Esophagus mucosa (tissue), 1 donor: ENCODE measurements around the gene CAMKV. TPM values are rescaled to one million over a fixed set of nuclear protein-coding genes. Genes with fewer than 3 reads are reported as not detected.
A peak's percentile ranks its signal among the peaks of the same experiment; 100 is the strongest.
"Not testable (repeated sequence)": the region's sequence is repeated elsewhere in the genome, so short reads cannot be mapped to it uniquely, and the experiment has no call there.

ENCODE experiments used
- ATAC-seq: fragments of 200-7000 bp; cut with Tn5 transposase; one replicate; pipeline ENCODE4 v1.9.1; 2020
- total RNA-seq: library from RNA; stranded (reverse); gene quantifications from one replicate; pipeline ENCODE4 v1.2.4, GENCODE V29; 2023
- donor health status: DM: yes; HTN: yes; CAD: no.

CAMKV gene, protein sequence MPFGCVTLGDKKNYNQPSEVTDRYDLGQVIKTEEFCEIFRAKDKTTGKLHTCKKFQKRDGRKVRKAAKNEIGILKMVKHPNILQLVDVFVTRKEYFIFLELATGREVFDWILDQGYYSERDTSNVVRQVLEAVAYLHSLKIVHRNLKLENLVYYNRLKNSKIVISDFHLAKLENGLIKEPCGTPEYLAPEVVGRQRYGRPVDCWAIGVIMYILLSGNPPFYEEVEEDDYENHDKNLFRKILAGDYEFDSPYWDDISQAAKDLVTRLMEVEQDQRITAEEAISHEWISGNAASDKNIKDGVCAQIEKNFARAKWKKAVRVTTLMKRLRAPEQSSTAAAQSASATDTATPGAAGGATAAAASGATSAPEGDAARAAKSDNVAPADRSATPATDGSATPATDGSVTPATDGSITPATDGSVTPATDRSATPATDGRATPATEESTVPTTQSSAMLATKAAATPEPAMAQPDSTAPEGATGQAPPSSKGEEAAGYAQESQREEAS
- total RNA-seq: not detected

DNA sequence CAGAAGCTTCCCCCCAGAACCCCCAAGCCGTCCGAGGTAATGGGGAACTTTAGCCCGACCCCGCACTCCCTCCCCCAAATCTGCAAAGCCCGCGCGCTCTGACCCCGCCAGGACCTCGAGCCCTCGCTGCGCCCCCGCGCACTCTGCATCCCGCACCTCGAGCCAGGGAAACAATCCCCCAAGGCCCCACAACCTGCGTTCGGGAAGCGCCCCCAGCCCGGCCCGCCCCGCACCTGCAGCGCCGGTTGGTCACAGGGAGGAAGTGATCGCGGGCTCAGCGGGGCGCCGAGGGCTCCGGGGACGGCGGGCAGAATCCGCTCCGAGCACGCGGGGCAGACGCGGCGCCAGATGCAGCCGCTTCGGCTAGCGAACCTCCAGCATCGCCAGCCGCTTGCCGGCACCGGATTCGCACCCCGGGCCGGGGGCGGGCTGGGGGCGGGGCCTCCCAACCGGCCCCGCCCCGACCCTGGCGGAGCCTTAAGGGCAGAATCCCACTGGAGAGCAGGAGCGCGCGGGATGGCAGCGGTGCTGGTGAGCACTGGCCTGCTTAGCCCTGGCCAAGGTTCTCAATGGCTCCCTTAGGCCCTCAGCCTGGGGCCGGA lies at the start of gene CAMKV:
CAMKV (minus strand) TSS at position 382 of the 602 bp plus-strand sequence. CDS start 7,518 bp downstream, outside the sequence.
- ATAC-seq: no peak

DNA sequence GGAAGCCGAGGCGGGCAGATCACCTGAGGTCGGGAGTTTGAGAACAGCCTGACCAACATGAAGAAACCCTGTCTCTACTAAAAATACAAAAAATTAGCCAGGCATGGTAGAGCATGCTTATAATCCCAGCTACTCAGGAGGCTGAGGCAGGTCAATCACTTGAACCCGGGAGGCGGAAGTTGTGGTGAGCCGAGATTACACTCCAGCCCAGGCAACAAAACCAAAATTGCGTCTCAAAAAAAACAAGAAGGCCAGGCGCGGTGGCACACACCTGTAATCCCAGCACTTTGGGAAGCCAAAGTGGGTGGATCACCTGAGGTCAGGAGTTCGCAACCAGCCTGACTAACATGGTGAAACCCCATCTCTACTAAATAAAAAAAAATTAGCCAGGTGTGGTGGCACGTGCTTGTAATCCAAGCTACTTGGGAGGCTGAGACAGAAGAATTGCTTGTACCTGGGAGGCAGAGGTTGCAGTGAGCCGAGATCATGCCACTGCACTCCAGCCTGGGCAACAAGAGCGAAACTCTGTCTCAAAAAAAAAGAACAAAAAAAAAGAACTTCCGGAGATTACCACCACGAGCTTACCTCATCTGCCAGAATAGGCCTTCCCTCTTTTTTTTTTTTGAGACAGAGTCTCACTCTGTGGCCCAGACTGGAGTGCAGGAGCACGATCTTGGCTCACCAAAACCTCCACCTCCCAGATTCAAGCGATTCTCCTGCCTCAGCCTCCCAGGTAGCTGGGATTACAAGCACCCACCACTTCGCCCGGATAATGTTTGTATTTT lies 48.3 kb upstream of the CAMKV start:
- not testable (repeated sequence) for ATAC-seq

GRCh38 chr3:49916686-49917085 lies 47.0 kb upstream of the CAMKV start:
- ATAC-seq: no peak

DNA sequence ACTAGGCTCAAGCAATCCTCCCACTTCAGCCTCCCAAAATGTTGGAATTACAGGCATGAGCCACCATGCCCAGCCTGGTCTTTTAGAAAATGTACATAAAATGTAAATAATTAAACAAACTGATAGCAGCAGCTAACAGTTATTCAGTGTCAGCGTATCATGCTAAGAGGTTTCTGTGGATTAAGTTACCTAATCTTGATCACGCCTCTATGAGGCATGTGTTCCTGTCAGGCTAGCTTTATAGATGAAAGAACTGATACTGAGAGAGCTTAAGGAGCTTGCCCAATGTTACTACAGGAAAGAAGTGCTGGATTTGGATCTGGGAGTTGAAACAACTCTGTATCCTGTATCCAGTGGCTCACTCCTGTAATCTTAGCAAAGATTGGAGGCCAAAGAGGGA lies 45.2 kb upstream of the CAMKV start:
- ATAC-seq: peak; percentile 77

DNA sequence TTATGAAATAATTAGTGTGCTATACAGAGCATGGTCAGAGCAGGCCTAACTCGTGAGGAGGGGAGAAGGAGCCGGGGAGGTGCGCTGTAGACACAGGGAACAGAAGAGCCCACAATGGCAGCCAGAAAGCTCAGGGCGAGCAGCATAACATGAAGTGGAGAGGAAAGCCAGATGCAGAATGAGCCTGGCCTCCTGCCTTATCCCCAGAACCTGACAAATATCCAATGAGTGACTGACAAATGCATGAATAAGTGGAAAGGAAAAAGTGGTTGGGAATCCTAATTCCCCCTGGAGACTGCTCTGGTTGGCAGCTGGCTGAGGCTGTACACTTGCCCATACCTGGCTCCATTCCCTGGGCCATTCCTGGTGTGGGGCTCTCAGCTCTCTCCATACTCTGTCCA lies 43.2 kb upstream of the CAMKV start:
- ATAC-seq: no peak

GRCh38 chr3:49911611-49912010 lies 41.9 kb upstream of the CAMKV start:
- no peak for ATAC-seq

DNA sequence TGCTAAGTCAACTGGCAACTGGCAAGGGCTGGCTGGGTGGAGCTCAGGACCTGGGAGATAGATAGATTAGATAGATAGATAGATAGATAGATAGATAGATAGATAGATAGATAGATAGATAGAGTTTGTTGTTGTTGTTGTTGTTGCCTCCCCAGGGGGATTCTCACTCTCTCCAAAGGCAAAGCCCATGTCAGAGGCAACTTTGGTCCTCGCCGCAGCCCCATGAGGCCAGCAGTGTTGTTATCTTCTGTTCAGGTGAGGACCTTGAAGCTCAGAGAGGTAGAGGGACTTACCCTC lies 41.4 kb upstream of the CAMKV start:
- no peak for ATAC-seq

DNA sequence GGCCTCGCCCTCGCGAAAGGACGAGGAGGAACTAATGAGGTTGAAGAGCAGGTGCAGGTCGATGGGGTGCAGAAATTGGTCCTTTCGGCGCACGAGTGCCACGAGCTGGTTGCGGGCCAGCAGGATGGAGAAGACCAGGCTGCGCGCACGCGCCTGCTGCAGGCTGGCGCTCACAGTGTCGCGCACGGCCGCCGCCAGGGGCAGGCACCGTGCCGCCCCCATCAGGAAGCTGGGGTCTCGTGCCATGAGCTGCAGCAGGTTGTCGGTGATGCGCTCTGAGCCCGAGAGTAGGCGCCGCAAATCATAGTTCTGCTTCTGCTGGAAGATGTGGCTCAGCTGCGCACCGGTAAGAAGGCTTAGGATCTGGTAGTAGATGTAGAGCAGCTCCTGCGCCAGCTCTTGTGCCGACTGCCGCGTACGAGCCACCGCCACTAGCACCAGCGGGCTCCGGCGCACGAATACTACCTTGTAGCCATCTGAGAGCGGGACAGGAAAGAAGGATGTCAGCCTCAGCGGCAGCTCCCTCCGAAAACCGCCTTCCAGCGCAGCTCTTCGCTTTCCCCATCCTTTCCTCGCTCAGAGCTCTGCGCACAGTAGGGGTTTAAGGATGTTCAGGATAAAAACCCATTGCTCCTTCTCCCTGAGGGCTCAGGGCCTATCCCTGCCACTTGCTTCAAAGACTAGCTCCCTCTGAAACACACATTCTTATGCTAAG lies 40.9 kb upstream of the CAMKV start:
- no peak for ATAC-seq

DNA sequence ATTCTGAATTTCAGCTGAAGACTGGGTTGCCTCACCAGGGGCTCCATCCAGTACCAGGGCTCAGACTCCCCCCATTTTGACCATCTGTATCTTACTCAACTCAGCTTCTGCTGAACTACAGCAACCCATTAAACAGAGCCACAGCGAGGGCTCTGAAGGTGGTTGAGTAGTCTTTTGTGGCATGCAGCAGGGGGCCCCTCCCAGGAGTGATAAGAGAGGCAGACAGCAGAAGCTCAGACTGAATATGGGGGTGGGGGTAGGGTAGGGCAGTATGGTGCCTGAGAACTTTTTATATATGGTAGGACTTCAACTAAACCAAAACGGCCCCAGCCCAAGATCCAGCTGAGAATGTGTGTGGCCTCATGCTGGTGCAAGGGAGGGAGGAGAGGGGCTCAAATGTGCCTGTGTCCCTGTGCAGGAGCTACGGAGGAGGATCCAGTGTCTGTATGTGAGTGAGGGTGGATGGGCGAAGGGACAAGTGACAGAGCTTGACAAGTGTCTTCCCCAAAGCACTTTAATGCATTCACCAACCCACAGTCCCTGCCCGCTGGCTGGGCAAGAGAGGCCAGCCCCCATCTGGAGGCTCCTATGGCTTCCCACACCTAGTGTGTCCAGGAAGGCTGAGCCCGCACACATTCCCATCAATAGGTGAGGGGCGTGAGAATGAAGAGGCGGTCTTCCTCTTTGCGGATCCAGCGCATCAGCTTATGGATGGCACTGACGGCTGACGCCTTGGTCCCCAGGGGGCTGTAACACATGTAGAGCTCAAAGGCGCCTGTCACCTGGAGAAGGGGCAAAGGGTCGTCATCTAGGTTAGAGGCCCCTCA lies 38.9 kb upstream of the CAMKV start:
- ATAC-seq: no peak

GRCh38 chr3:49906073-49906743 lies 36.5 kb upstream of the CAMKV start:
- ATAC-seq: no peak

DNA sequence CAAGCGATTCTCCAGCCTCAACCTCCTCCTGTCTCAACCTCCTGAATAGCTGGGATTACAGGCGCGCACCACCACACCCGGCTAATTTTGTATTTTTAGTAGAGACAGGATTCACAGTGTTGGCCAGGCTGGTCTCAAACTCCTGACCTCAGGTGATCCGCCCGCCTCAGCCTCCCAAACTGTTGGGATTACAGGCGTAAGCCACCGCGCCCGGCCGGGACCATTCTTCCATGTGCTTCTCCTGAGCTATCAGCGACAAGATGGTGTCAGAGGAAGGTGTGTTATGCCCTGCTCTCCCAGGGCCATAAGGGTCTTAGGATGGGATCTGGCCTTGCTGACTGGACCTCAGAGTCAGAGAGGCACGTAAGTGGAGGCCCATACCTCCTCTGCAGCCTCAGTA lies 34.7 kb upstream of the CAMKV start:
- ATAC-seq: not testable (repeated sequence)

- peak; percentile 82 for ATAC-seq
These were observed 34.0 kb upstream of the CAMKV start, which contains the start of gene MST1R for GRCh38 chr3:49903451-49904424. Gene MST1R (minus strand): TSS chr3:49903873. CDS start chr3:49903609, 264 bp downstream.

DNA sequence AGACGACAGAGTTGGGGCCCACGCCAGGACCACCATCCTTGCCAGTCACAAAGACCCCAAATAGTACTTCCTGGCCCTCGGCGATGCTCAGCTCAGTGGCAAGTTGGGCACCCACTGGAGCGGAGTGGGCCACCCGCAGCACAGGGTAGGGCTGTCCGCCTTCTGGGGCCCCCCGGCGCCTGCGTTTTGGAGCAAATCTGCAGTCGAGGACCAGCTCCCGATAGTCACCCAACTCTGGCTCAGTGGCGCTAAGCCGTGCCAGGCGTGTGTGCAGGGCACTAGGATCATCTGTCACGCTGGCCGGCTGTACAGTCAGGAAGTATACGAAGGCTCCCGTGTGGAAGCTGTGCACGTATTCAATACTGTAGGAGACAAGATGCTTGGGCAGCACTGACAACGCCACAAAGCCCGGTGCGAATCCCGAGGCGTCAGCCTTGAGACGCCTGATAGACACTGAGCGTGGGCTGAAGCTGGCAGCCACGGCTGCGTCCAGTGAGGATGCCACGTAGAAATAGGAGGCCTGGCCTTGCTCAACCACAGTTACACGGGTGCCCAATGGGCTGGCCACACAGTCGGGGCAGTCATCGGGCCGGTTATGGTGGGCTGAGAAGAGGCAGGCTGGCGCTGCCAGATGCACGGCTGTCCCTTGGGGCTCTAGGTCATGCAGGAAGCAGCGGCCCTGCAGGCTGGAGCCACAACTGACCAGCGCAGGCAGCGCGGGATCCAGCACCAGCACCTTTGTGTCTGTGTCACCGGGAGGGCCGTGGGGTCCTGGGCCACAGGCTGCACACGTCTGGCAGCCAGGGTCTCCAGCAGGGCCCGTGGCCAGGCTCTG lies 33.0 kb upstream of the CAMKV start:
- ATAC-seq: peak; percentile 4

DNA sequence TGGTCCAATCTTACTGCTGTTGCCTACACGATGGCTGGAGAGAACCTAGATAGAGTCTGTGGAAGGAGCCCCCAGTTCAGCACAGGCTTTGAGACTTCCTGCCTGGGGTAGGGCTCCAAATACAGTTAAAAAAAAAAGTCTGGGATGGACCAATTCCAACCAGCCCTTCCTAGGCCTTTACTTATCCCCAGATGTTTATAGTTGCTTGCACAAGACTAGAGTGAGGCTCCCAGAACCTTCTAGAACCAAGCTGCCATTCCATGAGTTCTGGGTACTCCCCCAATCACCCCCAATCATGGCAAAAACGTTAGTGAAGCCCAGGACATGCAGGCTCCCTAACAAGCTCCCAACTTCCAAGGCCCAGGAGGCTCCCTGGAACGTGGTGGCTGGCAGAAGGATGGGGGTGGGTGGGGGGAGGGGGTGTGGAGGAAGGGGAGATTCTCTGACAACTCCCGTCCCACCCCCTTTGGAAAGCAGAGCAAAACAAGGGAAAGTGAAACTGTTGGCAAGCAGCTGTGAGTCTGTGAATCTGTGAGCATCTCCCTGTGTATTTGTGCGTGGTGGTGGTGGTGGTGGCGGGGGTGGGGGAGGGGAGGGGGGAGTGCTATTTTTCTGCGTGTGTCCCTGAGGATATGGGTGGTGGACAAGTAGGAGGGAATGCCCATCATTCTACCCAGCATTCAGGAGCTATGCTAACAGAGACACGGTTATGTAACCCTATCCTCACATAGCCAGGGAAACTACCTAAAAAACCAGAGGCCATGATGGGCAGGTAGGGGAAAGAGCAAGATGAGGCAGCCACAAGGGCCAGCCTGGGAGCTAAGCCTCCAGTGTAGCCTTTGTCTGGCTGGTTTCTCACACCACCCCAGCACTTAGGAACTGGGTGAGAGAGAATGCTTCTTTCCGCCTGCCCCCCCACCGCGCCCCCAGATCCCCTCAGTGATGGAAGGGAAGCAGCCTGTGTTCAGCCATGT lies 31.9 kb upstream of the CAMKV start:
- no peak for ATAC-seq

DNA sequence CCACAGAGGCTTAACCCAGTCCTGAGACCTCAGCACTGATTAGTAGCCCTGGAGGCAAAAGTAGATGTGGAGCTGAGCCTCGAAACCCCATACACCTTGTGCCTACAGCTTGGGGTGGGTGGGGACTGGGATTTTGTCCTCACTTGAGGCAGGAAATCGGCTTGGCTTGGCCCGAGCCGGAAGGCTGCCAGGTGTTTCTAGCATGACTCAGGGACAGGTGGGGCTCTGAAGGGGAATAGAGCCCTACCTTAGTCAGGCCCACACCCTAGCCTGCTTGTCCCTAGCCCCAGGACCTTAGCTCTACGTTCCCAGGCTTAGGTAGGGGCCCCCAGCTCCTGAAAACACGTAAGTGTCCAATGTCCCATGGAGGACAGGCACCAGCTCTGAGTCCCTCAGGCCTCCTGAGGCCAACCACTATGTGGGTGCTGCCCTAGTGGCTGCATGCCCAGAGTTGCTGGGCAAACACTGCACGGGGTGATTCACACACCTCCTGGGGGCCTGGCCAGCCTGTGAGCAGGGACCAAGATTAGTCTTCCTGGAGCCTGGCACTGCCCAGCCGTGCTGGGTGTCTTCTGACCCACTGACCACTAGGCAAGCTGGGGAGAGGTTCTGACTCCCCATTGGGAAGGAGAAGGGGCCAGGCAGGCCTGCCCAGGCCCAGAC lies 30.9 kb upstream of the CAMKV start:
- ATAC-seq: peak; percentile 79

- no peak for ATAC-seq
These were observed 30.1 kb upstream of the CAMKV start for GRCh38 chr3:49899815-49900214.

DNA sequence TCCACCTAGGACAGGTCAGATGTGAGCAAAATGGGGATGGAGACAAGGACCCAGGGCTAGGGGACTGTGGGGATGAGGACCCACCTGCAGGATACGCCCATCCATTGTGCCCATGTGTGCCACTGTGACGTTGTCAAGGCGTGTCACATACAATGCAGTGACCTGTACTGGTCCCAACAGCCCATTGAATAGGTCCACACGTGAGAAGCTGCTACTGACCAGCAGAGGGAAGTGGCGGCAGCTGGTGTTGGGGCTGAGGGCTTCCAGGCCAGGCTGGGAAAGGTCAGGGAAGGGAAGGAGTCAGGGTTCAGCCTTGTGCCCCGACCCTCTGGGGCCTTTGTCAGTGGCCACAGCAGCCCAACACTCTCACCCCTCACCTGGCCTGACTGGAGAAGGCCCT lies 29.3 kb upstream of the CAMKV start:
- ATAC-seq: no peak
